HG03571 (cell line): Measurements from ENCODE around the gene SRSF5.

Source experiments
- ATAC-seq: cut with Tn5 transposase; IDR thresholded peaks from one replicate; pipeline ENCODE4 v1.9.1; 2021; ENCODE audit not compliant: unreplicated experiment

The SRSF5 gene

GRCh38 chr14:69769623-69770022 is 2.7 kb downstream of the SRSF5 start:
- ATAC-seq = no peak

GRCh38 chr14:69770559-69770958 is 3.6 kb downstream of the SRSF5 start:
- ATAC-seq = no peak

DNA sequence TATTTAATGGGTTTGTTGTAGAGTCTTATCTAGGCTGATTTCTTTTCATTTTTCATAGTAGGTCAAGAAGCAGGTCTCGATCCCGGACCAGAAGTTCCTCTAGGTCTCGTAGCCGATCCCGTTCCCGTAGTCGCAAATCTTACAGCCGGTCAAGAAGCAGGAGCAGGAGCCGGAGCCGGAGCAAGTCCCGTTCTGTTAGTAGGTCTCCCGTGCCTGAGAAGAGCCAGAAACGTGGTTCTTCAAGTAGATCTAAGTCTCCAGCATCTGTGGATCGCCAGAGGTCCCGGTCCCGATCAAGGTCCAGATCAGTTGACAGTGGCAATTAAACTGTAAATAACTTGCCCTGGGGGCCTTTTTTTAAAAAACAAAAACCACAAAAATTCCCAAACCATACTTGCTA is 4.2 kb downstream of the SRSF5 start:
- ATAC-seq = no peak

GRCh38 chr14:69772082-69773017 is 5.4 kb downstream of the SRSF5 start:
- ATAC-seq = no peak

- ATAC-seq = no peak
Observed at GRCh38 chr14:69773571-69774276, 6.8 kb downstream of the SRSF5 start.

DNA sequence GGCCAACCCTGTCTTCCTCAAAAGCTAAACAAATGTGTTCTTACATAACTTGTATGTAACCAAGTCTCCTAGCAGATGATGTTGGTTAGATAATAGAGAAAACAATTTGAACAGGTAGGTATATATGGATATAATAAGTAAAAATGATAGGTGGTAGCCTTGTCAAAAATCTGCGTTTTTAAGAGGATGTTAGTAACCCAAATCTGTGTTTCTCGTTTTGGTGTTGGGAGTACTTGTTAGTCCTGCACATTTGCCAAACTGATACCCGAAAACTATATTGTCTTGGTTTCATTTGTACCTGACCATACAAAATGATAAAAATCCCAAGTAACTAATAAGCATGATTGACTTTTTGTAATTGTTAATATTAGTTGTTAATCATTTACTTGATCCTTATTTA is 8.1 kb downstream of the SRSF5 start:
- ATAC-seq = no peak

DNA sequence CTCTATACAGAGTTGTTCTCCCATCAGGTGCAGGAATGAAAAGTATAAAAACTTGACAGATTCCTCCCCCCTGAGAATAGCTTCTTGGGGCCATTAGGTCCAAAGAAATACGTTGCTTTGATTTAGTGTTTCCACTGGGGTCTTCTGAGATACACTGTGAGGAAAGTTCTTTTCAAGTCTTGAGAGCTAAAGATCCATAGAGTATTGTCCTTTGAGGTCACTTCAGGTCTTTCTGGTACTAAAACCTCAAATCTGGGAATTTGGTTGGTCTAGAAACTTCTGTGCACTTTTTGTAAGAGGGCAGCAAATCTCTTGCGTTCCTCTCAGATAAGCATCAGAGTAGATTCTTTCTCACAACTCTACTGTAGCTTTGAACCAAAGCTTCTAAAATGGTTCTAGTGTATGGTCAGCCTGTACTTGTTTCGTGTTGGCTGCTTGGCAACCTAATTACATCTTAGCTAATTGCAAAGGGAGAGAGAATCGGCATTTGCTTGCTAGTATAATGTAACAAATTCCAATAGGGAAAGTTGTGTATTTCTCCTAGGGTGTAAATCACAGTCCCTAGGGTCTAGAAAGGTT is 10.0 kb downstream of the SRSF5 start:
- no peak for ATAC-seq

DNA sequence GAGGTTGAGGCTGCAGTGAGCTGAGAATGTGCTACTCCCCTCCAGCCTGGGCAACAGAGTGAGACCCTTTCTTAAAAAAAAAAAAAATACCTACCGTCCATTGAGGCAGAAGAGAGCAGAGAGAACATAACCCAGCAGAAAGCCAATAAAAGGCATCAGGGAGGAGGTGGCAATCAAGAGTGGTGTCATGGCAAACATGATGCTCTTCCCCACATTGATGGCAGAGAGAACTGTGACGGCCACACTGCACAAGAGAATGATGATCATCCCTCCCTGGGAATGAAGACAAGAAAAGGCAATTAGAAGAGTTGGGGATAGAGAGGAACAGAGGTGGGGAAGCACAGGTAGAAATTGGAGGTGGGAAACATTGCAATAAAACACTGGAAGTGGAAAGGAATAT is 12.1 kb downstream of the SRSF5 start:
- no peak for ATAC-seq

GRCh38 chr14:69780092-69780491 is 13.2 kb downstream of the SRSF5 start:
- ATAC-seq = no peak

- ATAC-seq = no peak
Observed at GRCh38 chr14:69780952-69781351, 14.0 kb downstream of the SRSF5 start.

- ATAC-seq = no peak
Observed at GRCh38 chr14:69784942-69785341, 18.0 kb downstream of the SRSF5 start.

GRCh38 chr14:69786603-69787002 is 19.7 kb downstream of the SRSF5 start:
- ATAC-seq = no peak

DNA sequence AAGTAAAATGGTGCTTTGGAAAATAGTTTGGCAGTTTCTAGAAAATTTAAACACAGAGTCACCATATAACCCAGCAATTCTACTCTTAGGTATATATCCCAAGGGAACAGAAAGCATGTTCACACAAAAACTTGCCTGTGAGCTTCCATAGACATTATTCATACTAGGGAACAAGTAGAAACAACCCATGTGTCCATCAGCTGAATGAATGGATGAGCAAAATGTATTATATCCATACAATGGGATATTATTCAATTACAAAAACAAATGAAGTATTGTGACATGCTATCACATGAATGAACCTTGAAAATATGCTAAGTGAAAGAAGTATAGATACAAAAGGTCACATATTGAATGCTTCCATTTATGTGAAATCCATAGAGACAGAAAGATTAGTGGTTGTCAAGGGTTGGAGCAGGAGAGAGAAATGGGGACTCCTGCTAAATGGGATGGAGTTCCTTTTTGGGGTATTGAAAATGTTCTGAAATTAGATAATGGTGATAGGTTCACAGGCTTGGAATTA is 22.2 kb downstream of the SRSF5 start:
- ATAC-seq = no peak

- ATAC-seq = no peak
Observed at GRCh38 chr14:69792887-69793421, 26.0 kb downstream of the SRSF5 start.

DNA sequence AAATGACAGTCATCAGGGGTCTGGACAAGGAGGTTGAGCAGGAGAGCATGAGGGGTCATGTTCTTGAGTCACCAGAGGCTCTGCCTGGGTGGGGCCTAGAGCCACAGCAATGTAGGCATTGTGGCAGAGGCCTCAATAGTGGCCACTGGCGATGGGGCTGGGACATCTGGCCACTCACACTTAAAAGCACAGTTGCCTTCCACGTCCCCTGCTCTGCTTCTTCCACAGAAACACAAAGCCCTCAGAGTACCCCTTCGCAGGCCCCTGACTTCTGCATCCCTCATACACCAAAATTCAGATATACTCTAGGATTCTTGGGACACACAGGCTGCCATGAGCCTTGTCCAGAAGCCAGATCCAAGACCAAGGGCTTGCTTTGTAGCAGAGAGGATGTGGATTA is 27.8 kb downstream of the SRSF5 start:
- no peak for ATAC-seq

- no peak for ATAC-seq
Observed at GRCh38 chr14:69795691-69796090, 28.7 kb downstream of the SRSF5 start.

GRCh38 chr14:69796797-69797500 is 30.0 kb downstream of the SRSF5 start, which contains the start of gene SLC10A1:
TSS of gene SLC10A1 (minus strand) at chr14:69797241. CDS start at chr14:69797155, 86 bp downstream.
- no peak for ATAC-seq

- ATAC-seq = no peak
Observed at GRCh38 chr14:69797573-69798338, 30.8 kb downstream of the SRSF5 start.

DNA sequence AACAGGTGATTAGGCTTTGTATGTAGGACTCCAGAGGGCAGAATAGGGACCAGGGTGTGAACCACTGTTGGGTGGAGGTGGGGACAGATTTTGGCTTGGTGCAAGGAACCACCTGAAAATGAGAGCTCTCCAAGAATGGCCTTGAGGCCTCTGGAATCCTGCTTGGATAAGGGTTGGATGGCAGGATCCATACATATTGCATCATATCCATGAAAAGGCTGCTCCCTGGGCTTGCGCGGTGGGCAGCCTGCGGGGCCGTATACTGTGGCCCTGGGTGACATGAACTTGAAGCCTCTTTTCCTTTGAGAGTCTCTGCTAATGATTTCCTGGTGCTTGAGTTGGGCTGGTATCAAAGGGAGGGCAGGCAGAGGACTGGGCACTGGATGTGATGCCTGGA is 31.4 kb downstream of the SRSF5 start:
- no peak for ATAC-seq

DNA sequence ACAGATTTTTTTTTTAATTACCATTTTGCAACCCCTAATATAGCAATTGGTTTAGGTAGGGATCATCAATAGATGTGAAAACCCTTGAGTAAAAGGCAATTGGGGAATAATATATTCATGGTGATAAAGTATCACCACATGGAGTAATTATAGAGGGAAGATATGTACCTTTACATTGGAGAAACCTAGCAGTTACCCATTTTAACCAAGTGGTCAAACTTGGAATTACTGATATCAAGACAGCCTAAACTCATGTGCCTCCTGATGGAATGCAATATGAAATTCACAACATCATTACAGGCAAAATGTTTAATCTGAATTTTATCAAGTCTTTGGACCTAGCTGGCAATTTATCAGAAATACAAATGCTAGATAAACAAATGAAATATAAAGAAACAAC is 36.8 kb downstream of the SRSF5 start:
- ATAC-seq = no peak
